MM.1S (cell line): ENCODE data around the gene CYP46A1.

ENCODE experiments used
- DNase-seq: peaks from one replicate; pipeline ENCODE4 v3.0.0-alpha.2; 2015
- H2AFZ ChIP-seq: fragments of 300-600 bp; sonication (generic); 2 replicates; pipeline ENCODE4 v1.6.0; 2016; ENCODE audit warnings: antibody characterized with exemption, low read length
- H3F3A ChIP-seq: fragments of 300-600 bp; sonication (generic); 2 replicates; pipeline ENCODE4 v1.6.1; 2016; ENCODE audit warnings: mild to moderate bottlenecking, antibody characterized with exemption, low read length, moderate library complexity, mixed read lengths; ENCODE audit not compliant: insufficient read depth
- H3K27ac ChIP-seq: fragments of 300-600 bp; sonication (generic); 2 replicates; pipeline ENCODE4 v1.5.1; 2016; ENCODE audit warnings: mild to moderate bottlenecking, low read length
- H3K27me3 ChIP-seq: fragments of 300-600 bp; sonication (generic); replicated peaks from 2 replicates; pipeline ENCODE4 v1.6.0; 2016; ENCODE audit warnings: low read length; ENCODE audit not compliant: insufficient read depth
- H3K36me3 ChIP-seq: fragments of 300-600 bp; sonication (generic); replicated peaks from 2 replicates; pipeline ENCODE4 v1.6.1; 2016; ENCODE audit warnings: mild to moderate bottlenecking, low read length, mixed read lengths; ENCODE audit not compliant: insufficient read depth
- H3K4me1 ChIP-seq: fragments of 300-600 bp; sonication (generic); 2 replicates; pipeline ENCODE4 v1.6.1; 2016; ENCODE audit warnings: low read length, mixed read lengths
- H3K4me2 ChIP-seq: fragments of 300-600 bp; sonication (generic); 2 replicates; pipeline ENCODE4 v1.6.0; 2016; ENCODE audit warnings: low read depth, low read length
- H3K4me3 ChIP-seq: fragments of 300-600 bp; sonication (generic); 2 replicates; pipeline ENCODE4 v1.5.1; 2016; ENCODE audit warnings: low read length, mixed read lengths
- H3K79me2 ChIP-seq: fragments of 300-600 bp; sonication (generic); 2 replicates; pipeline ENCODE4 v1.6.1; 2016; ENCODE audit warnings: mixed run types, low read length, mixed read lengths
- H3K9ac ChIP-seq: fragments of 300-600 bp; sonication (generic); 2 replicates; pipeline ENCODE4 v1.6.1; 2016; ENCODE audit warnings: low read length, mixed read lengths
- H3K9me2 ChIP-seq: fragments of 300-600 bp; sonication (generic); replicated peaks from 2 replicates; pipeline ENCODE4 v1.6.1; 2016; ENCODE audit warnings: mild to moderate bottlenecking, low read length, mixed read lengths; ENCODE audit not compliant: insufficient read depth
- H3K9me3 ChIP-seq: fragments of 300-600 bp; sonication (generic); replicated peaks from 2 replicates; pipeline ENCODE4 v1.6.1; 2016; ENCODE audit warnings: mild to moderate bottlenecking, low read length, mixed read lengths; ENCODE audit not compliant: insufficient read depth
- H4K20me1 ChIP-seq: fragments of 300-600 bp; sonication (generic); 2 replicates; pipeline ENCODE4 v1.6.1; 2016; ENCODE audit warnings: mild to moderate bottlenecking, low read length, moderate library complexity, mixed read lengths; ENCODE audit not compliant: insufficient read depth
- CTCF ChIP-seq: fragments of 300-600 bp; sonication (generic); IDR thresholded peaks from 2 replicates; pipeline ENCODE4 v1.5.1; 2016; ENCODE audit warnings: antibody characterized with exemption, low read length, mixed read lengths
- EZH2 ChIP-seq: fragments of 300-600 bp; sonication (generic); optimal IDR thresholded peaks from 2 replicates; pipeline ENCODE3; 2017; ENCODE audit warnings: low read depth, mild to moderate bottlenecking, antibody characterized with exemption, low read length, mixed read lengths
- EZH2phosphoT487 ChIP-seq: fragments of 300-600 bp; sonication (generic); IDR thresholded peaks from 2 replicates; pipeline ENCODE4 v1.6.1; 2018; ENCODE audit warnings: antibody characterized with exemption, low read length

The CYP46A1 gene

GRCh38 chr14:99733540-99734405 lies 49.7 kb downstream of the CYP46A1 start:
- no peak for DNase-seq
- no peak overlapping the region for H3K9ac ChIP-seq
- H4K20me1 ChIP-seq = no peaks in the 10 kb centered on the region
- no peak overlapping the region for H2AFZ ChIP-seq
- no peaks in the 10 kb centered on the region for H3F3A ChIP-seq
- H3K79me2 ChIP-seq = no peaks in the 10 kb centered on the region
- no peak overlapping the region for H3K4me2 ChIP-seq
- no peak overlapping the region for H3K27ac ChIP-seq
- no peaks in the 10 kb centered on the region for H3K4me1 ChIP-seq
- peaks cover 33% of the 10 kb centered on the region for H3K27me3 ChIP-seq
- no peaks in the 10 kb centered on the region for H3K9me3 ChIP-seq
- H3K9me2 ChIP-seq = no peaks in the 10 kb centered on the region
- H3K36me3 ChIP-seq = no peaks in the 10 kb centered on the region
- TF ChIP-seq EZH2 (no peak), CTCF (no peak), EZH2phosphoT487 (no peak)
- H3K4me3 ChIP-seq = no peak overlapping the region

- no peaks in the 10 kb centered on the region for H3K9me3 ChIP-seq
- no peak overlapping the region for H3K9ac ChIP-seq
- no peaks in the 10 kb centered on the region for H3K4me1 ChIP-seq
- no peaks in the 10 kb centered on the region for H4K20me1 ChIP-seq
- peaks cover 33% of the 10 kb centered on the region for H3K27me3 ChIP-seq
- H3K27ac ChIP-seq = no peak overlapping the region
- H3K4me2 ChIP-seq = no peak overlapping the region
- no peak overlapping the region for H3K4me3 ChIP-seq
- H3K79me2 ChIP-seq = no peaks in the 10 kb centered on the region
- H2AFZ ChIP-seq = no peak overlapping the region
- H3K9me2 ChIP-seq = no peaks in the 10 kb centered on the region
- no peaks in the 10 kb centered on the region for H3F3A ChIP-seq
- H3K36me3 ChIP-seq = no peaks in the 10 kb centered on the region
- TF ChIP-seq EZH2 = no peak
- no peak for TF ChIP-seq CTCF
- no peak for TF ChIP-seq EZH2phosphoT487
- DNase-seq = no peak
Observed at GRCh38 chr14:99734406-99735051, 50.4 kb downstream of the CYP46A1 start.

GRCh38 chr14:99735189-99736135 lies 51.4 kb downstream of the CYP46A1 start:
- Histone ChIP-seq H3K9ac (no peak overlapping the region), H3K4me2 (no peak overlapping the region), H2AFZ (no peak overlapping the region), H3K36me3 (no peaks in the 10 kb centered on the region), H3K79me2 (no peaks in the 10 kb centered on the region), H3K27me3 (peaks cover 33% of the 10 kb centered on the region), H3K4me1 (no peaks in the 10 kb centered on the region), H4K20me1 (no peaks in the 10 kb centered on the region), H3F3A (no peaks in the 10 kb centered on the region), H3K4me3 (no peak overlapping the region), H3K27ac (no peak overlapping the region), H3K9me3 (no peaks in the 10 kb centered on the region), H3K9me2 (no peaks in the 10 kb centered on the region)
- TF ChIP-seq EZH2 (no peak), EZH2phosphoT487 (no peak), CTCF (no peak)
- no peak for DNase-seq
